ENCODE results near the gene EFCAB6. TPM values are rescaled to one million over a fixed set of nuclear protein-coding genes. Genes with fewer than 3 reads are reported as not detected.

EFCAB6 gene
- total and polyA plus RNA-seq, 2 of the 4 experiments (the other 2 are of a cell fraction): 0.44 to 1.1 TPM

- intact Hi-C loops (cut with micrococcal nuclease): no loop called here
- H2BK20ac ChIP-seq (ENCODE audit: low read depth, low read length): no peak overlapping the region
- H3K56ac ChIP-seq (ENCODE audit: extremely low read depth, insufficient read depth, low read length): no peak overlapping the region
- BruUV-seq (replicated peaks): no TSS peak
- H2AK5ac ChIP-seq (ENCODE audit: low read depth, low read length): no peak overlapping the region
- peaks cover 13% of the 10 kb centered on the region for H3K27me3 ChIP-seq (ENCODE audit: control insufficient read depth, insufficient read depth, low read length)
- no peaks in the 10 kb centered on the region for H3K9me1 ChIP-seq (ENCODE audit: insufficient read depth, low read length)
- no peaks in the 10 kb centered on the region for H4K20me1 ChIP-seq (ENCODE audit: insufficient read depth, low read length)
- no peak overlapping the region for H3K4me3 ChIP-seq (ENCODE audit: insufficient read depth, low read depth, low read length)
- WGBS, 2 experiments (ENCODE audit: extremely low coverage in 2 of 2, insufficient read length in 1 of 2): no CpG with 5 or more reads among the region's 5 CpGs
- no peak overlapping the region for H3K27ac ChIP-seq (ENCODE audit: insufficient read depth, low read length)
- H2BK120ac ChIP-seq (ENCODE audit: low read depth, low read length): no peak overlapping the region
- H3K23ac ChIP-seq (ENCODE audit: low read depth, low read length): no peak overlapping the region
- no peaks in the 10 kb centered on the region for H3K36me3 ChIP-seq (ENCODE audit: control insufficient read depth, insufficient read depth, low read length)
- CTCF ChIA-PET: no interaction called here
- no peak overlapping the region for H3K14ac ChIP-seq (replicated peaks; ENCODE audit: low read depth, low read length)
- no peak overlapping the region for H3K9ac ChIP-seq (ENCODE audit: low read depth, low read length)
- POLR2A ChIA-PET (ENCODE audit: unreplicated experiment): no interaction called here
- no peak overlapping the region for H4K91ac ChIP-seq (ENCODE audit: insufficient read depth, low read depth, low read length)
- H4K8ac ChIP-seq (ENCODE audit: low read depth in 2 of 2, low read length in 2 of 2): no peak overlapping the region
- H2BK5ac ChIP-seq (ENCODE audit: low read depth, low read length, poor library complexity, severe bottlenecking): no peak overlapping the region
- TF ChIP-seq MAFK (IDR thresholded peaks at IDR 0.05; ENCODE audit: low read depth, low read length) (no peak), FOS (IDR thresholded peaks at IDR 0.05; ENCODE audit: low read depth, low read length) (no peak), BHLHE40 (IDR thresholded peaks at IDR 0.05; ENCODE audit: low read depth, low read length) (no peak), RFX5 (IDR thresholded peaks at IDR 0.05; ENCODE audit: low read depth, low read length) (no peak), SMC3 (IDR thresholded peaks at IDR 0.05; ENCODE audit: low read depth, low read length) (no peak), USF2 (IDR thresholded peaks at IDR 0.05; ENCODE audit: low read depth, low read length) (no peak), RAD21 (IDR thresholded peaks at IDR 0.05; ENCODE audit: low read length) (no peak), POLR2A (IDR thresholded peaks at IDR 0.05; ENCODE audit: low read depth, low read length) (no peak), NFE2L2 (IDR thresholded peaks at IDR 0.05; ENCODE audit: low read depth, low read length) (no peak), CTCF (conservative IDR thresholded peaks at IDR 0.05; ENCODE audit: low read depth, low read length) (no peak)
- no peak overlapping the region for H2AK9ac ChIP-seq (replicated peaks; ENCODE audit: low read depth, low read length, poor library complexity)
- H3K79me1 ChIP-seq (ENCODE audit: low read depth in 1 of 2, low read length in 2 of 2): no peaks in the 10 kb centered on the region
- H3K4me2 ChIP-seq (ENCODE audit: low read depth, low read length): no peak overlapping the region
- no peak overlapping the region for H3K18ac ChIP-seq (ENCODE audit: low read depth, low read length)
- DNase-seq (no peak), ATAC-seq (ENCODE audit: low read depth) (no peak)
- no peak overlapping the region for H2BK15ac ChIP-seq (ENCODE audit: low read depth, low read length)
- no peak overlapping the region for H2AFZ ChIP-seq (replicated peaks; ENCODE audit: low read length, poor library complexity)
- no peak overlapping the region for H3K4ac ChIP-seq (ENCODE audit: low read depth, low read length)
- peaks cover 2% of the 10 kb centered on the region; the same call in 1 of the 2 replicates for H3K4me1 ChIP-seq (ENCODE audit: control insufficient read depth, insufficient read depth, low read length)
- H4K5ac ChIP-seq (ENCODE audit: low read depth, low read length): no peak overlapping the region
- H3K9me3 ChIP-seq (ENCODE audit: control insufficient read depth, insufficient read depth, low read length): no peaks in the 10 kb centered on the region
- in situ Hi-C loops (cut with MboI; ENCODE audit: low sequenced_read_pairs): no loop called here
- dilution Hi-C loops (cut with HindIII; ENCODE audit: low sequenced_read_pairs, unreplicated experiment): no loop called here
Observed at GRCh38 chr22:43754176-43754575, 57.9 kb downstream of the EFCAB6 start.
